ENCODE results near the gene SREBF2.

The SREBF2 gene

GRCh38 chr22:41813726-41814410, 19.0 kb upstream of the SREBF2 start:
- no peak overlapping the region for H2AFZ ChIP-seq
- H3K9me3 ChIP-seq (ENCODE audit: control insufficient read depth, low read length): no peaks in the 10 kb centered on the region
- no peaks in the 10 kb centered on the region for H3K79me2 ChIP-seq
- no peak overlapping the region for H3K27ac ChIP-seq
- no peaks in the 10 kb centered on the region for H3K27me3 ChIP-seq (ENCODE audit: control insufficient read depth, insufficient read depth, low read length)
- H3K36me3 ChIP-seq (ENCODE audit: control insufficient read depth, insufficient read depth, low read length): no peaks in the 10 kb centered on the region
- H3K4me2 ChIP-seq (ENCODE audit: low read length): no peak overlapping the region
- H3K4me1 ChIP-seq: peaks cover 5% of the 10 kb centered on the region
- no peak overlapping the region for H3K9ac ChIP-seq
- no peak for TF ChIP-seq CTCF (IDR thresholded peaks at IDR 0.05)
- H3K4me3 ChIP-seq (ENCODE audit: low read depth, low read length): no peak overlapping the region

GRCh38 chr22:41815716-41816115, 17.2 kb upstream of the SREBF2 start:
- H2AFZ ChIP-seq: no peak overlapping the region
- no peak overlapping the region for H3K4me3 ChIP-seq (ENCODE audit: low read depth, low read length)
- H3K9ac ChIP-seq: no peak overlapping the region
- H3K4me1 ChIP-seq: peaks cover 5% of the 10 kb centered on the region
- no peaks in the 10 kb centered on the region for H3K9me3 ChIP-seq (ENCODE audit: control insufficient read depth, low read length)
- TF ChIP-seq CTCF (IDR thresholded peaks at IDR 0.05): no peak
- H3K4me2 ChIP-seq (ENCODE audit: low read length): no peak overlapping the region
- no peaks in the 10 kb centered on the region for H3K27me3 ChIP-seq (ENCODE audit: control insufficient read depth, insufficient read depth, low read length)
- H3K36me3 ChIP-seq (ENCODE audit: control insufficient read depth, insufficient read depth, low read length): no peaks in the 10 kb centered on the region
- H3K27ac ChIP-seq: no peak overlapping the region
- H3K79me2 ChIP-seq: no peaks in the 10 kb centered on the region

GRCh38 chr22:41816241-41816640, 16.7 kb upstream of the SREBF2 start:
- Histone ChIP-seq H3K4me1 (peaks cover 5% of the 10 kb centered on the region), H3K4me2 (ENCODE audit: low read length) (no peak overlapping the region), H3K9me3 (ENCODE audit: control insufficient read depth, low read length) (no peaks in the 10 kb centered on the region), H3K9ac (no peak overlapping the region), H3K79me2 (no peaks in the 10 kb centered on the region), H3K27me3 (ENCODE audit: control insufficient read depth, insufficient read depth, low read length) (no peaks in the 10 kb centered on the region), H3K36me3 (ENCODE audit: control insufficient read depth, insufficient read depth, low read length) (no peaks in the 10 kb centered on the region), H2AFZ (no peak overlapping the region), H3K4me3 (ENCODE audit: low read depth, low read length) (no peak overlapping the region), H3K27ac (no peak overlapping the region)
- no peak for TF ChIP-seq CTCF (IDR thresholded peaks at IDR 0.05)

- no peaks in the 10 kb centered on the region for H3K36me3 ChIP-seq (ENCODE audit: control insufficient read depth, insufficient read depth, low read length)
- TF ChIP-seq CTCF (IDR thresholded peaks at IDR 0.05): no peak
- peaks cover 5% of the 10 kb centered on the region for H3K4me1 ChIP-seq
- H3K9ac ChIP-seq: no peak overlapping the region
- no peak overlapping the region for H2AFZ ChIP-seq
- no peaks in the 10 kb centered on the region for H3K9me3 ChIP-seq (ENCODE audit: control insufficient read depth, low read length)
- no peak overlapping the region for H3K27ac ChIP-seq
- H3K79me2 ChIP-seq: no peaks in the 10 kb centered on the region
- H3K4me2 ChIP-seq (ENCODE audit: low read length): no peak overlapping the region
- H3K4me3 ChIP-seq (ENCODE audit: low read depth, low read length): no peak overlapping the region
- no peaks in the 10 kb centered on the region for H3K27me3 ChIP-seq (ENCODE audit: control insufficient read depth, insufficient read depth, low read length)
These were observed 16.0 kb upstream of the SREBF2 start for GRCh38 chr22:41816871-41817270.

- Histone ChIP-seq H3K9me3 (ENCODE audit: control insufficient read depth, low read length) (no peaks in the 10 kb centered on the region), H3K36me3 (ENCODE audit: control insufficient read depth, insufficient read depth, low read length) (no peaks in the 10 kb centered on the region), H3K9ac (no peak overlapping the region), H3K4me3 (ENCODE audit: low read depth, low read length) (no peak overlapping the region), H3K4me2 (ENCODE audit: low read length) (no peak overlapping the region), H2AFZ (no peak overlapping the region), H3K27ac (no peak overlapping the region), H3K4me1 (peaks cover 5% of the 10 kb centered on the region), H3K79me2 (no peaks in the 10 kb centered on the region), H3K27me3 (ENCODE audit: control insufficient read depth, insufficient read depth, low read length) (no peaks in the 10 kb centered on the region)
- TF ChIP-seq CTCF (IDR thresholded peaks at IDR 0.05): no peak
These were observed 14.9 kb upstream of the SREBF2 start for GRCh38 chr22:41818011-41818410.

Data from parathyroid adenoma (tissue), 2 donors.